HEK293T (cell line): ENCODE measurements around the gene PDZD7.

Source experiments
- ARNT ChIP-seq: fragments of 450-650 bp; IDR thresholded peaks from 2 replicates; pipeline ENCODE4 v1.6.1; 2017; ENCODE audit warnings: mild to moderate bottlenecking
- FOXA1 ChIP-seq: fragments of 450-650 bp; IDR thresholded peaks from 2 replicates; pipeline ENCODE4 v1.6.1; 2016; ENCODE audit warnings: mild to moderate bottlenecking
- FOXK2 ChIP-seq: fragments of 450-650 bp; IDR thresholded peaks from 2 replicates; pipeline ENCODE4 v1.6.1; 2016; ENCODE audit warnings: mild to moderate bottlenecking
- NFRKB ChIP-seq: fragments of 450-650 bp; IDR thresholded peaks from 2 replicates; pipeline ENCODE4 v1.6.1; 2016; ENCODE audit warnings: mild to moderate bottlenecking, moderate library complexity
- SP1 ChIP-seq: fragments of 450-650 bp; IDR thresholded peaks from 2 replicates; pipeline ENCODE4 v1.6.1; 2017

GRCh38 chr10:101040061-101040460, 9.1 kb upstream of the PDZD7 start:
- no peak for TF ChIP-seq FOXA1
- TF ChIP-seq NFRKB = no peak
- no peak for TF ChIP-seq ARNT
- TF ChIP-seq FOXK2 = no peak
- TF ChIP-seq SP1 = no peak
